H9 (cell line): Measurements from ENCODE around the gene DIAPH3. TPM values are rescaled to one million over a fixed set of nuclear protein-coding genes. Genes with fewer than 3 reads are reported as not detected.

ENCODE experiments used
- DNase-seq: peaks from one replicate; pipeline ENCODE4 v3.0.0-alpha.2; 2017
- H2AFZ ChIP-seq: one replicate; pipeline ENCODE4 v1.6.1; 2013; ENCODE audit warnings: mild to moderate bottlenecking, low read length, control low read depth, moderate library complexity
- H2AK5ac ChIP-seq: 2 replicates; pipeline ENCODE4 v1.6.1; 2013; ENCODE audit warnings: low read length, control low read depth, mixed read lengths; ENCODE audit not compliant: insufficient read length
- H2BK120ac ChIP-seq: one replicate; pipeline ENCODE4 v1.6.1; 2013; ENCODE audit warnings: low read depth, mild to moderate bottlenecking, low read length, control low read depth, inconsistent platforms; ENCODE audit not compliant: poor library complexity, severe bottlenecking
- H2BK12ac ChIP-seq: 2 replicates; pipeline ENCODE4 v1.6.1; 2013; ENCODE audit warnings: low read length, control low read depth, mixed read lengths, low read depth; ENCODE audit not compliant: insufficient read length
- H2BK15ac ChIP-seq: 2 replicates; pipeline ENCODE4 v1.6.1; 2013; ENCODE audit warnings: low read depth, low read length, control low read depth
- H2BK20ac ChIP-seq: one replicate; pipeline ENCODE4 v1.6.1; 2013; ENCODE audit warnings: low read depth, mild to moderate bottlenecking, low read length, control low read depth, inconsistent platforms; ENCODE audit not compliant: poor library complexity, severe bottlenecking
- H2BK5ac ChIP-seq: 2 replicates; pipeline ENCODE4 v1.6.1; 2013; ENCODE audit warnings: low read length, control low read depth, mixed read lengths; ENCODE audit not compliant: insufficient read length
- H3K14ac ChIP-seq: 2 replicates; pipeline ENCODE4 v1.6.1; 2013; ENCODE audit warnings: low read length, control low read depth; ENCODE audit not compliant: insufficient read depth
- H3K18ac ChIP-seq: 2 replicates; pipeline ENCODE4 v1.6.1; 2013; ENCODE audit warnings: low read depth, mild to moderate bottlenecking, mixed read lengths, low read length, control low read depth; ENCODE audit not compliant: insufficient read length
- H3K23ac ChIP-seq: 2 replicates; pipeline ENCODE4 v1.6.1; 2013; ENCODE audit warnings: low read length, control low read depth, mixed read lengths, low read depth; ENCODE audit not compliant: insufficient read length
- H3K23me2 ChIP-seq: 2 replicates; pipeline ENCODE4 v1.6.1; 2013; ENCODE audit warnings: low read depth, mild to moderate bottlenecking, mixed read lengths, low read length, control low read depth; ENCODE audit not compliant: insufficient read length, poor library complexity, severe bottlenecking
- H3K27ac ChIP-seq: 2 replicates; pipeline ENCODE4 v1.5.1; 2013; ENCODE audit warnings: low read length, control low read depth, mixed read lengths, low read depth; ENCODE audit not compliant: insufficient read length
- H3K27me3 ChIP-seq: 2 replicates; pipeline ENCODE4 v1.6.1; 2013; ENCODE audit warnings: low read length, control low read depth, inconsistent platforms; ENCODE audit not compliant: insufficient read depth
- H3K4ac ChIP-seq: 2 replicates; pipeline ENCODE4 v1.6.1; 2013; ENCODE audit warnings: low read depth, mild to moderate bottlenecking, control low read depth, inconsistent platforms, low read length, moderate library complexity
- H3K4me1 ChIP-seq: 2 replicates; pipeline ENCODE4 v1.6.1; 2013; ENCODE audit warnings: low read length, control low read depth, inconsistent platforms; ENCODE audit not compliant: insufficient read depth
- H3K4me2 ChIP-seq: 2 replicates; pipeline ENCODE4 v1.6.1; 2013; ENCODE audit warnings: low read length, control low read depth, mixed read lengths; ENCODE audit not compliant: insufficient read length, insufficient read depth
- H3K56ac ChIP-seq: 2 replicates; pipeline ENCODE4 v1.6.1; 2013; ENCODE audit warnings: low read depth, mild to moderate bottlenecking, mixed read lengths, low read length, control low read depth; ENCODE audit not compliant: insufficient read length
- H3K79me1 ChIP-seq: 2 replicates; pipeline ENCODE4 v1.6.1; 2013; ENCODE audit warnings: low read depth, mild to moderate bottlenecking, moderate library complexity, low read length, control low read depth, inconsistent platforms; ENCODE audit not compliant: insufficient read depth, poor library complexity, severe bottlenecking
- H3K79me2 ChIP-seq: 2 replicates; pipeline ENCODE4 v1.6.1; 2013; ENCODE audit warnings: low read length, control low read depth, inconsistent platforms; ENCODE audit not compliant: insufficient read depth
- H3K9ac ChIP-seq: 2 replicates; pipeline ENCODE4 v1.6.1; 2013; ENCODE audit warnings: low read length, control low read depth, mixed read lengths; ENCODE audit not compliant: insufficient read length; ENCODE audit errors: extremely low read depth
- H3K9me3 ChIP-seq: one replicate; pipeline ENCODE4 v1.6.1; 2013; ENCODE audit warnings: low read depth, low read length, inconsistent platforms; ENCODE audit not compliant: control insufficient read depth
- H3T11ph ChIP-seq: one replicate; pipeline ENCODE4 v1.6.1; 2013; ENCODE audit warnings: mild to moderate bottlenecking, low read length, control low read depth, inconsistent platforms
- H4K20me1 ChIP-seq: one replicate; pipeline ENCODE4 v1.6.1; 2013; ENCODE audit not compliant: control insufficient read depth, insufficient read length, insufficient read depth
- H4K5ac ChIP-seq: 2 replicates; pipeline ENCODE4 v1.6.1; 2013; ENCODE audit warnings: low read depth, mild to moderate bottlenecking, mixed read lengths, low read length, control low read depth; ENCODE audit not compliant: insufficient read length
- H4K8ac ChIP-seq: replicated peaks from 2 replicates; pipeline ENCODE4 v1.6.1; 2013; ENCODE audit warnings: low read length, control low read depth, mixed read lengths, low read depth; ENCODE audit not compliant: insufficient read length
- H4K91ac ChIP-seq: 2 replicates; pipeline ENCODE4 v1.6.1; 2013; ENCODE audit warnings: low read depth, mild to moderate bottlenecking, moderate library complexity, mixed read lengths, low read length, control low read depth; ENCODE audit not compliant: insufficient read length
- H3K27ac Mint-ChIP-seq, 3 experiments: 2 replicates in 2 of 3; 3 replicates in 1 of 3; pipeline ENCODE4 v1.8.0; 2020 to 2021; ENCODE audit warnings: mixed read lengths in 3 of 3, mild to moderate bottlenecking in 1 of 3, moderate library complexity in 1 of 3
- H3K27me3 Mint-ChIP-seq: 2 replicates; pipeline ENCODE4 v1.8.0; 2021; ENCODE audit warnings: low read depth, mild to moderate bottlenecking, moderate library complexity, mixed read lengths
- H3K36me3 Mint-ChIP-seq, 3 experiments: 2 replicates in 2 of 3; 3 replicates in 1 of 3; pipeline ENCODE4 v1.8.0; 2020 to 2021; ENCODE audit warnings: low read depth in 3 of 3, mixed read lengths in 3 of 3; ENCODE audit not compliant: insufficient read depth in 1 of 3
- H3K4me1 Mint-ChIP-seq, 2 experiments: 2 replicates each; pipeline ENCODE4 v1.8.0; 2020; ENCODE audit warnings: mixed read lengths in 2 of 2
- H3K4me3 Mint-ChIP-seq, 2 experiments: 2 replicates in 1 of 2; 3 replicates in 1 of 2; pipeline ENCODE4 v1.8.0; 2020 to 2021; ENCODE audit warnings: mild to moderate bottlenecking in 2 of 2, mixed read lengths in 2 of 2, moderate library complexity in 1 of 2
- H3K9me3 Mint-ChIP-seq, 2 experiments: 2 replicates in 1 of 2; 3 replicates in 1 of 2; pipeline ENCODE4 v1.8.0; 2020; ENCODE audit warnings: mild to moderate bottlenecking in 2 of 2, mixed read lengths in 2 of 2, moderate library complexity in 1 of 2
- WGBS: extraction: QIAGEN DNeasy Blood & Tissue Kit; methylation state at CpG from one replicate; pipeline ENCODE4 v1.1.7; 2013; ENCODE audit warnings: missing lambda C conversion rate, low lambda C conversion rate, mixed read lengths; ENCODE audit not compliant: insufficient read length; ENCODE audit errors: extremely low coverage; 5-methylcytosine and 5-hydroxymethylcytosine counted together
- total RNA-seq: library from RNA; stranded (reverse); gene quantifications from 2 replicates; pipeline ENCODE4 v1.2.1, GENCODE V29; 2021
- TF ChIP-seq, protein P1 (sequence below): fragments of 200-600 bp; sonication (generic); conservative IDR thresholded peaks from 3 replicates; pipeline ENCODE4 v1.8.0; 2021; ENCODE audit warnings: antibody characterized with exemption, mild to moderate bottlenecking

DIAPH3 gene
- total RNA-seq, 1 experiment from 2014 or later = 23.1 TPM

DNA sequence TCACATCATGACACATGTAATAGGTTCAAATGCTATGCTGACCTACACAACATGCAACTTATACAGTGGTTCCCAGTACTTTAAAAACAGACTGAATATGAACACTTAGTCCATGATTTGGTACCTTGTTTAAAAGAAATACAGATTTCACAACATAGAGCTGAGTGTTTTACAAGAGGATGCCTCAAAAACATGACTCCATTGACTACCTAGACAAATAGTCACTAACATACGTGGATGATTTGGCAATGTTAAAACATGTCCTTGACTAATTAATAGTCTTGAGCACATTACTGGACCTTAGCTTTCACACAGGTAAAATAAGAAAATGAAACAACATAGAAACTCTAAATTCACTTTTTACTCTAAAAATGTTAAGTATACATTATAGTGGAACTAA is 300.1 kb downstream of the DIAPH3 start:
- Histone ChIP-seq H3K18ac (no peak overlapping the region), H2BK5ac (no peak overlapping the region), H3K4me1 (no peaks in the 10 kb centered on the region; the same call in 1 of the 2 replicates), H2BK15ac (no peak overlapping the region), H4K91ac (no peak overlapping the region), H2BK12ac (no peak overlapping the region), H2AK5ac (no peak overlapping the region), H4K5ac (no peak overlapping the region), H3K9me3 (no peaks in the 10 kb centered on the region), H3K9ac (no peak overlapping the region), H3K14ac (no peak overlapping the region), H3T11ph (no peak overlapping the region), H3K79me1 (no peaks in the 10 kb centered on the region), H3K23ac (no peak overlapping the region), H2AFZ (no peak overlapping the region), H3K4ac (no peak overlapping the region), H2BK120ac (no peak overlapping the region), H3K23me2 (no peaks in the 10 kb centered on the region), H3K4me2 (no peak overlapping the region), H3K27me3 (no peaks in the 10 kb centered on the region), H3K79me2 (no peaks in the 10 kb centered on the region), H3K27ac (no peak overlapping the region), H2BK20ac (no peak overlapping the region), H3K56ac (no peak overlapping the region), H4K20me1 (no peaks in the 10 kb centered on the region), H4K8ac (no peak overlapping the region)
- H3K4me1 Mint-ChIP-seq = peaks cover 0 to 5% of the 10 kb centered on the region in 2 experiments; a peak in 3 of 4 replicates
- H3K27me3 Mint-ChIP-seq = no peaks in the 10 kb centered on the region
- no peak overlapping the region for H3K4me3 Mint-ChIP-seq
- peaks cover 0 to 4% (median 3%) of the 10 kb centered on the region in 3 experiments; a peak in 4 of 7 replicates for H3K36me3 Mint-ChIP-seq
- WGBS = no CpG with 5 or more reads among the region's 1 CpG
- H3K27ac Mint-ChIP-seq = no peak overlapping the region
- H3K9me3 Mint-ChIP-seq = no peaks in the 10 kb centered on the region
- no peak for DNase-seq
- TF ChIP-seq, protein P1, sequence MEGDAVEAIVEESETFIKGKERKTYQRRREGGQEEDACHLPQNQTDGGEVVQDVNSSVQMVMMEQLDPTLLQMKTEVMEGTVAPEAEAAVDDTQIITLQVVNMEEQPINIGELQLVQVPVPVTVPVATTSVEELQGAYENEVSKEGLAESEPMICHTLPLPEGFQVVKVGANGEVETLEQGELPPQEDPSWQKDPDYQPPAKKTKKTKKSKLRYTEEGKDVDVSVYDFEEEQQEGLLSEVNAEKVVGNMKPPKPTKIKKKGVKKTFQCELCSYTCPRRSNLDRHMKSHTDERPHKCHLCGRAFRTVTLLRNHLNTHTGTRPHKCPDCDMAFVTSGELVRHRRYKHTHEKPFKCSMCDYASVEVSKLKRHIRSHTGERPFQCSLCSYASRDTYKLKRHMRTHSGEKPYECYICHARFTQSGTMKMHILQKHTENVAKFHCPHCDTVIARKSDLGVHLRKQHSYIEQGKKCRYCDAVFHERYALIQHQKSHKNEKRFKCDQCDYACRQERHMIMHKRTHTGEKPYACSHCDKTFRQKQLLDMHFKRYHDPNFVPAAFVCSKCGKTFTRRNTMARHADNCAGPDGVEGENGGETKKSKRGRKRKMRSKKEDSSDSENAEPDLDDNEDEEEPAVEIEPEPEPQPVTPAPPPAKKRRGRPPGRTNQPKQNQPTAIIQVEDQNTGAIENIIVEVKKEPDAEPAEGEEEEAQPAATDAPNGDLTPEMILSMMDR = no peak
